ENCODE data around the gene RNFT1.
"Not testable (repeated sequence)": the region's sequence is repeated elsewhere in the genome, so short reads cannot be mapped to it uniquely, and the experiment has no call there.

RNFT1 gene

DNA sequence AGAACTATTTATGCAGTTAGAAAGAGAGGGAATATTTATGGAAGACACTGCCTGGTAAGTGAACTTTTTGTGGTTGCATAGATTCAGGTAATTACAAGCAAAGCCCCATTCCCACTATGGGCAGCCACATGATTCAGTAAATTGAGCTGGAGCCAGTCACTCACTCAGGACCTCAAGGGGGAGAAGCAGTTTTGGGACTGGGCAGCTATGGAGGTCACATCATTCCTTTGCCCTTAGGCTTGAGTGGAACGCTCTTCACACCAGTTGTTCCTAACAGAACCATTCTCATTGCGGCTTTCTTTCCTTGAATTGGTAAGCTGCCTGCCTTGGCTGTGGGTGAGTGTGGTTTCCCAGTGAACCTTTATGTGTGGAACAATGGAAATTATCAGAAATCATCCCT is 34.4 kb downstream of the RNFT1 start:
- DNase-seq (ENCODE audit: low read depth in 2 of 2): not testable (repeated sequence)

- DNase-seq (ENCODE audit: low read depth in 2 of 2): not testable (repeated sequence)
Observed at GRCh38 chr17:59920637-59921036, 43.9 kb downstream of the RNFT1 start.

- no peak for DNase-seq (ENCODE audit: low read depth in 2 of 2)
Observed at GRCh38 chr17:59916446-59916845, 48.1 kb downstream of the RNFT1 start.

DNA sequence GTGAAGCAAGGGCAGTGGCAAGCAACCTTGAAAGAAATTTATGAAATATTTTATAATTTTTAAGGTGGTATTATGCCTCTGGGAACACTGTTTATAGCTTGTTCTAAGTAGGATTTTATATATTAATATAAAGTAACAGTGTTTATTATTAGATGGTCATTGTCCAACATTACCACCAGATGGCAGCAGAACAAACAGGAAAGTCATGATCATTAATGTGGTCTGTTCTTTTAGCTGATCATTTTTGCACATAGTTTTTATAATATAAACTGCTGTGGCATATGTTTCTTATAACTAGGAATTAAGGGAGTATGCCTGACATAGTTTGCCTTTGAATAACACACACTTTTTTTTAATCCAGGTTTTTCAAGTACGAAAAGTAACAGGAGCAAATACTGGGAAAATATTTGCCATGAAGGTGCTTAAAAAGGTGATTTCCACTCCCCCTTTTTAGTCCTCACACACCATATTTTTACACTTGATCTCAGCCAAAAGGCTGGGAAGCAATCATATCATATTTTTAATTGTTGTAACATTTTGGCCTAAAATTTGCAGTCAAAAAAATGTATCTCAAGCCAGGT is 50.2 kb downstream of the RNFT1 start:
- no peak for DNase-seq (ENCODE audit: low read depth in 2 of 2)

GRCh38 chr17:59907467-59907866 is 57.1 kb downstream of the RNFT1 start:
- DNase-seq (ENCODE audit: low read depth in 2 of 2): no peak

GRCh38 chr17:59903455-59903854 is 61.1 kb downstream of the RNFT1 start:
- DNase-seq (ENCODE audit: low read depth in 2 of 2): no peak

All from stimulated activated CD8-positive, alpha-beta memory T cell treated with anti-CD3 and anti-CD28 coated beads, Interleukin-7, amount 100 ng/mL, for 4 hours (primary cell).